ENCODE measurements around the gene STN1. TPM values are rescaled to one million over a fixed set of nuclear protein-coding genes. Genes with fewer than 3 reads are reported as not detected.

The STN1 gene
- polyA plus RNA-seq, 1 of the 3 experiments (the other 2 are of a cell fraction), result 22.1 TPM

- CTCF ChIA-PET, result interaction anchor here (0.6 to 3.6 kb wide), 10 partner anchors 12 to 175 kb away, joined by 3 to 22 read pairs (median 4); no protein-coding TSS in a partner anchor
- Histone ChIP-seq H3K9ac (no peak overlapping the region), H3K36me3 (replicated peaks in 1 of 2; ENCODE audit: control insufficient read depth in 1 of 2, insufficient read depth in 2 of 2, low read length in 1 of 2) (no peaks in the 10 kb centered on the region), H3F3A (replicated peaks; ENCODE audit: insufficient read depth) (peaks cover 4% of the 10 kb centered on the region), H3K79me2 (ENCODE audit: insufficient read depth) (no peaks in the 10 kb centered on the region), H3K9me3 (peaks cover 8% of the 10 kb centered on the region; the same call in 1 of the 2 replicates), H3K9me2 (no peaks in the 10 kb centered on the region), H4K20me1 (ENCODE audit: insufficient read depth) (no peaks in the 10 kb centered on the region), H3K27ac (ENCODE audit: low read depth in 2 of 2, low read length in 1 of 2) (no peak overlapping the region), H3K4me1 (ENCODE audit: control insufficient read depth in 1 of 2, insufficient read depth in 2 of 2, low read depth in 1 of 2, low read length in 1 of 2) (peaks cover 0 to 12% of the 10 kb centered on the region in 2 experiments; a peak in 2 of 4 replicates), H3K4me2 (no peak overlapping the region), H3K27me3 (ENCODE audit: insufficient read depth) (no peaks in the 10 kb centered on the region), H2AFZ (ENCODE audit: low read depth) (no peak overlapping the region), H3K4me3 (ENCODE audit: low read depth in 2 of 2, low read length in 1 of 2) (no peak overlapping the region)
- WGBS (ENCODE audit: low lambda C conversion rate), result 72% methylated on average over 1 of the region's 1 CpG
- POLR2A ChIA-PET, result no interaction called here
- DNase-seq, result no peak
- TF ChIP-seq ZBTB33 (IDR thresholded peaks at IDR 0.05; ENCODE audit: borderline replicate concordance, low read depth) (no peak), USF2 (IDR thresholded peaks at IDR 0.05; ENCODE audit: borderline replicate concordance, low read depth, low read length) (no peak), FOSL2 (IDR thresholded peaks at IDR 0.05; ENCODE audit: borderline replicate concordance, low read depth) (peak; percentile 27; the same call in 1 of the 2 replicates), RAD21 (IDR thresholded peaks at IDR 0.05; ENCODE audit: low read length) (no peak)
- TF ChIP-seq, protein P1, sequence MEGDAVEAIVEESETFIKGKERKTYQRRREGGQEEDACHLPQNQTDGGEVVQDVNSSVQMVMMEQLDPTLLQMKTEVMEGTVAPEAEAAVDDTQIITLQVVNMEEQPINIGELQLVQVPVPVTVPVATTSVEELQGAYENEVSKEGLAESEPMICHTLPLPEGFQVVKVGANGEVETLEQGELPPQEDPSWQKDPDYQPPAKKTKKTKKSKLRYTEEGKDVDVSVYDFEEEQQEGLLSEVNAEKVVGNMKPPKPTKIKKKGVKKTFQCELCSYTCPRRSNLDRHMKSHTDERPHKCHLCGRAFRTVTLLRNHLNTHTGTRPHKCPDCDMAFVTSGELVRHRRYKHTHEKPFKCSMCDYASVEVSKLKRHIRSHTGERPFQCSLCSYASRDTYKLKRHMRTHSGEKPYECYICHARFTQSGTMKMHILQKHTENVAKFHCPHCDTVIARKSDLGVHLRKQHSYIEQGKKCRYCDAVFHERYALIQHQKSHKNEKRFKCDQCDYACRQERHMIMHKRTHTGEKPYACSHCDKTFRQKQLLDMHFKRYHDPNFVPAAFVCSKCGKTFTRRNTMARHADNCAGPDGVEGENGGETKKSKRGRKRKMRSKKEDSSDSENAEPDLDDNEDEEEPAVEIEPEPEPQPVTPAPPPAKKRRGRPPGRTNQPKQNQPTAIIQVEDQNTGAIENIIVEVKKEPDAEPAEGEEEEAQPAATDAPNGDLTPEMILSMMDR (IDR thresholded peaks at IDR 0.05), result no peak
Observed at GRCh38 chr10:103861505-103861904, 56.5 kb downstream of the STN1 start.

DNA sequence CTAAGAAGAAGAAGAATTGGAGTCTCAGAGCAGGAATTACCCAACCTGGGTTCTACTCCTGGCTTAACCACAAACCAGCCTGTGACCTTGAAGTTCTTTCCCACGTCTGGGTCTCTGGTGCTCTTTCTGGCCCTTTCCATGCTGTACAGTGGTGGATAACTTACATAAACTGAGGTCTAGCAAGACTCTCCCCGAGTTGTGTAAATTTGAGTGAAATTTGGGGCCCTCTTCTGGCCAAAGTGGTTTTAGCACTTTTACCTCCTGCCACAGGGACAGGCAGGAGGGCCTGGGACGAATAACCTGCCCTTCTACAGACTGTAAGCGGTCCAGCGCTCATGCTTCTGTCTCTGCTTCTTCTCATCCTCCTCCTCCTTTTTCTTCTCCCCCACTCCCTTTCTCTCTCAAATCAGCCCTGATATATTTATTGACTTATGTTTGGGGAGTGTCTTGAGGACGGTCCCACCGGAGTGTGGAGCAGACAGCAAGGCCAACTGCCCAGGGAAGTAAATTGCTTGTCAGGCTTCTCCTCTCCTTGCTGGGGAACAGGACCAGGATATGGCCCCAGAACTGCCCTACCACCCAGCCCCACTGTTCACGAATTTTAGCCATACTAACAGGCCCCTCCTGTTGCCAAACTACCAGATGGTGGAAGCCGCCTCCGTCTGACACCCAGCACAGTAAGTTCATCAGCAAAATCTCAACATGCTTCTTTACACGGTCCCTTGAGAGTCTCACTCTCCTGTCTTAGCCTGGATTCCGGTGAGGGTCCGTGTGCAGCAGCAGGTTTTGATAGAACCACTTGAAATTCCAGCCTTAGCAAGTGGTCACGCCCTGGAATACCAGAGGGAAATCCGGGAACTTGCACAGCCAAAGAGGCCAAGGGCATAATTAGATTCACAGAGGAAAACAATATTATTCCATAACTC is 58.6 kb downstream of the STN1 start:
- H3K36me3 ChIP-seq (replicated peaks in 1 of 2; ENCODE audit: control insufficient read depth in 1 of 2, insufficient read depth in 2 of 2, low read length in 1 of 2), result no peaks in the 10 kb centered on the region
- DNase-seq, result peak; percentile 71

More for the DNA sequence above, 58.6 kb downstream of the STN1 start:
- ChIA-PET CTCF (interaction anchor here (0.7 to 9.7 kb wide), 15 partner anchors 11 to 256 kb away, joined by 3 to 169 read pairs (median 5); no protein-coding TSS in a partner anchor), POLR2A (no interaction called here)
- peaks cover 0 to 19% of the 10 kb centered on the region in 2 experiments; a peak in 2 of 4 replicates for H3K4me1 ChIP-seq (ENCODE audit: control insufficient read depth in 1 of 2, insufficient read depth in 2 of 2, low read depth in 1 of 2, low read length in 1 of 2)
- no peak overlapping the region for H2AFZ ChIP-seq (ENCODE audit: low read depth)
- H3K4me3 ChIP-seq (ENCODE audit: low read depth in 2 of 2, low read length in 1 of 2), result no peak overlapping the region
- H3K79me2 ChIP-seq (ENCODE audit: insufficient read depth), result peaks cover 7% of the 10 kb centered on the region; the same call in 1 of the 2 replicates
- no peak overlapping the region for H3K9ac ChIP-seq
- peaks cover 4% of the 10 kb centered on the region for H3F3A ChIP-seq (replicated peaks; ENCODE audit: insufficient read depth)
- no peaks in the 10 kb centered on the region for H3K9me3 ChIP-seq
- H3K4me2 ChIP-seq, result no peak overlapping the region
- TF ChIP-seq CHD2 (IDR thresholded peaks at IDR 0.05; ENCODE audit: low read length, partially characterized antibody) (peak; percentile 37), RAD21 (IDR thresholded peaks at IDR 0.05; ENCODE audit: low read length) (peak; percentile 87), SMC3 (IDR thresholded peaks at IDR 0.05; ENCODE audit: low read depth, low read length) (peak; percentile 81), TEAD4 (IDR thresholded peaks at IDR 0.05; ENCODE audit: borderline replicate concordance, insufficient read depth) (no peak)
- TF ChIP-seq, protein P1 (IDR thresholded peaks at IDR 0.05), result peak; percentile 78
- H4K20me1 ChIP-seq (ENCODE audit: insufficient read depth), result no peaks in the 10 kb centered on the region
- no peaks in the 10 kb centered on the region for H3K27me3 ChIP-seq (ENCODE audit: insufficient read depth)
- H3K27ac ChIP-seq (ENCODE audit: low read depth in 2 of 2, low read length in 1 of 2), result no peak overlapping the region; a peak in 1 of 4 replicates
- WGBS (ENCODE audit: low lambda C conversion rate), result 57% methylated on average over 15 of the region's 15 CpGs
- no peaks in the 10 kb centered on the region for H3K9me2 ChIP-seq
